NCI-H2196 treated with DMSO at 0.1 percent for 48 hours (cell line): ENCODE measurements around the gene IFT88.

Experiments used
- DNase-seq: peaks from one replicate; lab custom pipeline; 2025; ENCODE audit not compliant: unreplicated experiment; lab: John Stamatoyannopoulos, UW

Gene IFT88

DNA sequence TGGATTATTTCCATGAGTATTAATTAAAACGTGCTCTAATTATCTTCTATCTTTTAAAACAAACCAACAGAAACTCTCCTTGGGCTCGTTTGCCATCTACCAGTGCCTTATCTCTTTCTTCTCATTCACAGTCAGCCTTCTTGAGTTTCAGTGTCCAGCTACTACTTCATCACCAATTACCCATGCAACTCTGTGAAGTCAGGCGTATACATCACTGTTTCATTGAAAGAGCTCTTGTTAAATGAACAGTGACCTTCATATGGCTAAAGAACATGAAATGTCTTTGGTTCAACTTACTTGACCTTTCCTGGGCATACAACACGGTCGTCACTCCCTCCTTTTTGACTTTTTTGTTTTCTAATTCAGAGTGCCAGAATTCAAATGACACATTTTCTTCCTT lies 5.2 kb upstream of the IFT88 start:
- no peak for DNase-seq

DNA sequence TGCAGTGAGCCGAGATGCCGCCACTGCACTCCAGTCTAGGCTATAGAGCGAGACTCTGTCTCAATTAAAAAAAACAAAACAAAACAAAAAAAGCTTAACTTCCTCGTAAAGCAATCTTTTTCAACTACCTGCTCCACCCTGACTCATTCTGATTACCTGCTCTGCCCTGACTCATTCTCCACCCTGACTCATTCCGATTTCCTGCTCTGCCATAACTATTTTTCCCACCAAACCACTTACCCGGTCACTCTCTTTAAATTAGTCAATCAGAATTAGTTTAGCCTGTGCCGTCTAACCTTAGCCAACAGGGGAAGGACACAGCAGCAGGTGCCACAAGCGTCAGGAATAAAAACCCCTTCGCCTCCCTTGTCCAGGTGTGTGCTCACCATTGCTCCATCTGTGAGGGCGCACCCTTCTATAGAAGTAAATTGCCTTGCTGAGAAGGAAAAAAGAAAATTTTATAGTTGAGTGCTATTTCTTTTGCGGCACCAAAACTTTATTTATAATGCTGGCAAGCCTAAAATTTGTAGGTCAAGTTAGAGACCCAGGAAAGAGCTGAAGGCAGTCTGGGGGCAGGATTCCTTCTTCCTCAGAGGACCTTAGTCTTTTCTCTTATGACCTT lies 1.7 kb upstream of the IFT88 start:
- DNase-seq, result no peak

DNA sequence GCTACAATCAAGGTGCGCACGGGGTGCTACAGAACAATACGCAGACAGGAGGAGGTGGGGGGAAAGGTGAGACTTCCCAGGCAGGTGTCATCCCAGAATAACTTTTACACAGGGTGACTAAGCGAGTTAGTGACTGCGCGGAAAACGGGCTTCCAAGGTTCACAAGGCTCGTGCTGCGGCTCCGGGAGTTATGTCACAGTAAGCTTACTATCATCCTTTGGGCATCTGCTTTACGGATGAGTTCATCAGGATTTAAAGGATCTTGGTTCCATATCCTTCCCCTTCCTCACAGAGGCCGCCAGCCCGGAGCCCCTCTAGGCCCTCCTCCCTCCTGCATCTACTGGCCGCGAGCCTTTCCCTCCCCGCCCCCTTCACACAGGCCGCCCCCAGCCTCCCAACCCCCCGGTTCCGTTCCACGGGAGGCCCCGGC lies 474 bp upstream of the IFT88 start:
- DNase-seq, result peak; percentile 33

DNA sequence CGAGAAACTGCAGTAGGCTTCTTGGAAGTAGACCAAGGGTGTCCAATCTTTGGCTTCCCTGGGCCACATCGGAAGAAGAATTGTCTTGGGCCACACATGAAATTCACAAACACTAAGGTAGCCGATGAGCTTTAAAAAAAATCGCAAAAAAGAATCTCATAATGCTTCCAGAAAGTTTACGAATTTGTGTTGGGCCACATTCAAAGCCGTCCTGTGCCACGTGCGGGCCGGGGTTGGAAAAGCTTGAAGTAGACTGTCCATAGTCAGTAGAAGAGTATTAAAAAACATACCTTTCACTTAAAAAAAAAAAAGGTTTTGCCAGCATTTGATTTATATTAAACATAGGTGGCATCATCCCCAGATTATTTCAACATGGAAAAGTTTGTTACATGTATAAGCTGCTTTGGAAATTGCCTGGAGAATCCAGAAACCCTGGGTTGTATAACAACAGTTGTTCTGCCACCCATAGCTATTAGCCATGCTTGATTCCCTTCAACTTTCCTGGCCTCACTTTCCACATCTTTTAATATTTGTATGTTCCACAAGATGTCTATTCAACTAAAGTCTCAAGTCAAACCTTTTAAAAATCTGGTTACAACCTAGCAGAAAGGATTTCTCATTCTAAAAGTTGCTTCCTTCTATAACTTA lies 1.0 kb downstream of the IFT88 start:
- no peak for DNase-seq

GRCh38 chr13:20570517-20570916 lies 3.6 kb downstream of the IFT88 start:
- no peak for DNase-seq

- DNase-seq, result no peak
Measured at GRCh38 chr13:20571676-20572075, 4.7 kb downstream of the IFT88 start.

GRCh38 chr13:20573186-20573585 lies 6.2 kb downstream of the IFT88 start:
- no peak for DNase-seq

- DNase-seq, result no peak
Measured at GRCh38 chr13:20573636-20574035, 6.7 kb downstream of the IFT88 start.

DNA sequence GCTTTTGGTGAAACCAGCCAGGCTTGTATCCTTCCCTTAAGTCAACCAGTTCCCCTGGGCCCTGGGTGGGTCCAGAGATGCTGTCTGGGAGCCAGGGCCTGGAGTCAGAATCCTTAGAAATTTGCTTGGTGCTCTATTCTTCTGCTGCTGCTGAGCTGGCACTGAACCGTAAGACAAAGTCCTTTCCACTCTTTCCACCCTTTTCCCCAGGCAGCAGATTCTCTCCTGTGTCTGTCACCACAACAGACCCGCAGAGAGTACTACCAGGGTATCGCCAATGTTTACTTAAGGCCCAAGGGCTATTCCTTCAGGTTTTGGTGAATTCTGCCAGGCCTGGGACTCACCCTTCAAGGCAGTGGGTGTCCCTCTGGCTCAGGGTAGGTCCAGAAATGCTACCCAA lies 12.2 kb downstream of the IFT88 start:
- DNase-seq, result no peak

DNA sequence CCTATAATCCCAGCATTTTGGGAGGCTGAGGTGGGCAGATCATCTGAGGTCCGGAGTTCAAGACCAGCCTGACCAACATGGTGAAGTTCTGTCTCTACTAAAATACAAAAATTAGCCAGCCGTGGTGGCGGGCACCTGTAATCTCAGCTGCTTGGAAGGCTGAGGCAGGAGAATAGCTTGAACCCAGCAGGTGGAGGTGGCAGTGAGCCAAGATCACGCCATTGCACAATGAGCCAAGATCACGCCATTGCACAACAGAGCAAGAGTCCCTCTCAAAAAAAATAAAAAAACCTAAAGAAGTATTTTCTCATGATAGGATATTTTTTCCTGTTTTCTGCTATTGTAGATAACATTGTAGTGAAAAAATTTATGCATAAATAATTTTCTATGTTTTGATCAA lies 13.3 kb downstream of the IFT88 start:
- DNase-seq, result no peak

- DNase-seq, result no peak
Measured at GRCh38 chr13:20582026-20582425, 15.1 kb downstream of the IFT88 start.

DNA sequence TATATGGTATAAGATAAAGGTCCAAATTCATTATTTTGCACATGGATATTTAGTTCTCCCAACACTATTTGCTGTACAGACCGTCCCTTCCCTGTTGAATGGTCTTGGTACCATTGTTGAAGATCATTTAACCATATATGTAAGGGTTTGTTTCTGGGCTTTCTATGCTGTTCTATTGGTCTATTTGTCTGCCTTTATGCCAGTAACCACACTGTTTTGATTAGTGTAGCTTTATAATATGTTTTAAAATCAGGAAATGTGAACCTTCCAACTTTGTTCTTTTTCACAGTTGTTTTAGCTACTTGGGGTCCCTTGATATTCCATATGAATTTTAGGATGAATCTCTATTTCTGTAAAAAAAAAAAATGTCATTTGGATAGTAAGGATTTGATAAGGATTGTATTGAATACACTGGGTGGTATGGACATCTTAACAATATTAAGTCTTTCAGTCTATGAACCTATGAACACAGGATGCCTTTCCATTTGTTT lies 16.9 kb downstream of the IFT88 start:
- DNase-seq, result no peak

DNA sequence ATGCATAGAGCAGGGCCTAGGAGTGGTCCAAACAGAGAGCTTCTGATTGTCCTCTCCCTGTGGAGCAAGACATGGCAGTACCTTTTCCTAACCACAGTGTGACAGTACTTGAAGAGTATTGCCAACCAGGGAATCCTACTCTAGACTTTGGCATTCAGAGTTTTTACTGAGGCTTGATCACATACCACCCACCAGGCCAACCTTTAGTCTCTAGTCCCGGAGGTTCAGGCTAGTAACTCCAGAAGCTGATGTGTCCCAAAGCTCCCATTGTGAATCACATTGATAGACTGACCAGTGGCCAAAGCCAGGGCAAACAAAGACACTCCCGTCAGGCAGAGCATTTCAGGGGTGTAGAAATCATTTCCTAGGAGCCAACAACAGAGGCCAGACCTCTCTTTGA lies 18.4 kb downstream of the IFT88 start:
- DNase-seq, result no peak

DNA sequence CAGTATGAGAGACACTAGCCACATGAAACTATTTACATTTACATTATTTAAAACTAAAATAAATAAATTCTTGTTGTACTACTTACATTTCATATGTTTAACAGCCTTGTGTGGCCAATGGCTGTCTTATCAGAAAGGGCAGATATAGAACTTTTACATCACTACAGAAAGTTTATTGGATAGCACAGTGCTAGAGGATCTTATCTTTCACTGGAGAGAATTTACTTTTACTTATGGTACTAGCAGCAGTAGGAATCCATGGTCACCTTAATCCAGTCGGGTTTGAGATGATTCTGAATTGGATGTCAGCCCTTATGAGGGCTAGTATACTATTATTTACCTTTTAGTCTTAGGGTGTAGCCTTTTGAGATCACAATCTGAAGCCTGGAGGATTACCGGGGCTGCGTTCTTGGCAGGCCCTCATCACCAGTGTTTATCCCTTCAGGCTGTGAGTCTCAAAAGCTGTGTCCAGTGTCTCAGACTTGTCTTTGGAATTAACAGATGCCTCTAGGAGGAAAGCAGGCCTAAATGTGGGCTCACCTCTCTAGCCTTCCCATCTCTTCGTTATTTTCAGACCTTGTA lies 21.7 kb downstream of the IFT88 start:
- DNase-seq, result no peak

- no peak for DNase-seq
Measured at GRCh38 chr13:20590561-20590960, 23.6 kb downstream of the IFT88 start.

- no peak for DNase-seq
Measured at GRCh38 chr13:20592606-20593005, 25.6 kb downstream of the IFT88 start.

GRCh38 chr13:20594280-20594679 lies 27.3 kb downstream of the IFT88 start:
- no peak for DNase-seq

DNA sequence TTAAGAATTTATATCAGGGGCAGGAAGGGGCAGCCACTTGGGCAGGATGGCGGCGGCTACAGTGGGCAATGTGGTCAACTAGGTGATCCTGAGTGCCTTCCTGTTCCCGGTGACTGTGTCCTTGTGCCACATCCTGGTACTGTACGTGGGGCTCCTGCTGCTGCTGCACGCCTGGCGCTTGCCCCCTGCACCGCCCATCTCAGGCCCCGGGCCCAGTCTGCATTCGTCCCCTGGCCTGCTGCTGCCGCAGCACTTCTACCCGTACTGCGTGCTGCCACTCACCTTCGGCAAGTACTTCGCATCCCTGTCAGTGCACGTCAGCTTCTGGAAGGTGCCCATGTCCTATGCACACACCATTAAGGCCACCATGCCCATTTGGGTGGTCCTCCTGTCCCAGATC lies 40.1 kb downstream of the IFT88 start:
- no peak for DNase-seq

DNA sequence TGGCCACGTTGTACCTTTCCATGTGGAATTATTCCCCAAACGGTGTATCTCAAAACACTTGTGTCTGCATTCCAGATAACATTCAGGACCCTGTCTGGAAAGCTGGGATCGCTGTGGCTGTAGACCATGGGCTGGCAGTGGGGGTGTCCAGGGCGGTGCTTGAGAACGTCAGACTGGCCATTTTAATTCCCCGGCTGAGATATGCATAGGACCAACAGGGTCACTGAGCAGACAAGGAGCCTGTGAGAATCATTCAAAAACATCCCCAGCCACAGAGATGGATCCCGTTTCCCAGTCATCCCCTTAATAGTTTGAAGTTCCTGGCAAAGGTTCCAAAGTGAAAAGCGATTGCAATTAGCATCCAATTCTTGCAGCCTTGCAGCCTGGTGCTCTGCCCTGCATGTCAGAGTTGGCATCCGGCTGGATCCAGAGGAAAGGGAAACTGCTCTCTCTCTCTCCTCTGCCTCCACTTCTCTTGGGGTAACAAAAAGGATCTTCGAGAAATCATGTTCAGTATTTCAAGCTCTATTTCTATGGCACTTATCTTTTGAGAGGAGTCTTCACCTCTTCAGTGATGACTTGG lies 41.6 kb downstream of the IFT88 start:
- no peak for DNase-seq

DNA sequence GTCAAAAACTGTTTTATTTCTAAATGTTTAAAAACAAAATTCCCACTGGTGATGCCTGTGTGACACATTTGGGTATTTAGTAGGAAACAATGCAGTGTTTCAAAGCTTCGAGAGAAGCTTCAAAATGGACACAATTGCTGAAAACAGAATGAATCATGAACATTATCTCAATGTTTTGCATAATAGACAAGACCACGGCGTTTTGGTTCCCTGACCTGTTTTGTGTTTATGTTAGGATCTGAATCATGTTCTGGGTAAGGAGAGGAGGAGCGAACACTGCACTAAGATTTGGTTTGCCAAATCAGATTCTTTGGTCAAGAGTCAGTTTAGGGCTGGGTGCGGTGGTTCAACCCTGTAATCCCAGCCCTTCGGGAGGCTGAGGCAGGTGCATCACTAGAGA lies 42.2 kb downstream of the IFT88 start:
- DNase-seq, result no peak

DNA sequence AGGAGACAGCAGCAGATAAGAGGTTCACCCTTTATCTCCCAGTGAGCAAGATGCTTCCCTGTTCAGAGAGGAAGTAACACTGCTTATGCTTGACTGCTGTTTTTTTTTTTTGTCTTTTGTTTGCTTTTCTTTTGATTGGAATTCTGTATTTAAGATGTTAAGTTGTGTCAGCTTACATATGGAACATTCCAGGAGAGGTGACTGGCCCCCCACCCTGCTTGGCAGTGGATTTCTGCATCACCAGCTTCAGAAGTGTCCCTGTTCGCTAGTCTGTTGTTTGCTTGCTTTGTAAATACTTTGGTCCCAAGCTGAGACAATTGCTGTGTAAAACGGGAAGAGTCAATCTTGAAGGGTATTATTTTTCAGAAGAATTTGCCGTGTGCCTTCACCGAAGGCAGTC lies 43.0 kb downstream of the IFT88 start:
- no peak for DNase-seq
